GM19099 (cell line): ENCODE results near the gene KLRC3.
A peak's percentile ranks its signal among the peaks of the same experiment; 100 is the strongest.

Experiments used
- POLR2A ChIP-seq: IDR thresholded peaks from 3 replicates; pipeline ENCODE4 v1.6.1; 2011; ENCODE audit warnings: low read depth; ENCODE audit not compliant: insufficient read length; ENCODE audit errors: extremely low read depth

The KLRC3 gene

GRCh38 chr12:10365696-10366405 lies 54.5 kb downstream of the KLRC3 start:
- no peak for TF ChIP-seq POLR2A

- no peak for TF ChIP-seq POLR2A
Measured at GRCh38 chr12:10364815-10365622, 55.4 kb downstream of the KLRC3 start.

GRCh38 chr12:10363914-10364814 lies 56.2 kb downstream of the KLRC3 start:
- TF ChIP-seq POLR2A = peak; percentile 18

- no peak for TF ChIP-seq POLR2A
Measured at GRCh38 chr12:10363658-10363913, 56.8 kb downstream of the KLRC3 start.

- no peak for TF ChIP-seq POLR2A
Measured at GRCh38 chr12:10362828-10363657, 57.4 kb downstream of the KLRC3 start.

GRCh38 chr12:10362325-10362724 lies 58.1 kb downstream of the KLRC3 start:
- TF ChIP-seq POLR2A = no peak
